MM.1S (cell line): Measurements from ENCODE around the gene ZGPAT.
A peak's percentile ranks its signal among the peaks of the same experiment; 100 is the strongest.
"Not testable (repeated sequence)": the region's sequence is repeated elsewhere in the genome, so short reads cannot be mapped to it uniquely, and the experiment has no call there.

Experiments
- DNase-seq: peaks from one replicate; pipeline ENCODE4 v3.0.0-alpha.2; 2015
- H2AFZ ChIP-seq: fragments of 300-600 bp; sonication (generic); 2 replicates; pipeline ENCODE4 v1.6.0; 2016; ENCODE audit warnings: antibody characterized with exemption, low read length
- H3F3A ChIP-seq: fragments of 300-600 bp; sonication (generic); 2 replicates; pipeline ENCODE4 v1.6.1; 2016; ENCODE audit warnings: mild to moderate bottlenecking, antibody characterized with exemption, low read length, moderate library complexity, mixed read lengths; ENCODE audit not compliant: insufficient read depth
- H3K27ac ChIP-seq: fragments of 300-600 bp; sonication (generic); 2 replicates; pipeline ENCODE4 v1.5.1; 2016; ENCODE audit warnings: mild to moderate bottlenecking, low read length
- H3K27me3 ChIP-seq: fragments of 300-600 bp; sonication (generic); replicated peaks from 2 replicates; pipeline ENCODE4 v1.6.0; 2016; ENCODE audit warnings: low read length; ENCODE audit not compliant: insufficient read depth
- H3K36me3 ChIP-seq: fragments of 300-600 bp; sonication (generic); replicated peaks from 2 replicates; pipeline ENCODE4 v1.6.1; 2016; ENCODE audit warnings: mild to moderate bottlenecking, low read length, mixed read lengths; ENCODE audit not compliant: insufficient read depth
- H3K4me1 ChIP-seq: fragments of 300-600 bp; sonication (generic); 2 replicates; pipeline ENCODE4 v1.6.1; 2016; ENCODE audit warnings: low read length, mixed read lengths
- H3K4me2 ChIP-seq: fragments of 300-600 bp; sonication (generic); 2 replicates; pipeline ENCODE4 v1.6.0; 2016; ENCODE audit warnings: low read depth, low read length
- H3K4me3 ChIP-seq: fragments of 300-600 bp; sonication (generic); 2 replicates; pipeline ENCODE4 v1.5.1; 2016; ENCODE audit warnings: low read length, mixed read lengths
- H3K79me2 ChIP-seq: fragments of 300-600 bp; sonication (generic); 2 replicates; pipeline ENCODE4 v1.6.1; 2016; ENCODE audit warnings: mixed run types, low read length, mixed read lengths
- H3K9ac ChIP-seq: fragments of 300-600 bp; sonication (generic); 2 replicates; pipeline ENCODE4 v1.6.1; 2016; ENCODE audit warnings: low read length, mixed read lengths
- H3K9me2 ChIP-seq: fragments of 300-600 bp; sonication (generic); replicated peaks from 2 replicates; pipeline ENCODE4 v1.6.1; 2016; ENCODE audit warnings: mild to moderate bottlenecking, low read length, mixed read lengths; ENCODE audit not compliant: insufficient read depth
- H3K9me3 ChIP-seq: fragments of 300-600 bp; sonication (generic); replicated peaks from 2 replicates; pipeline ENCODE4 v1.6.1; 2016; ENCODE audit warnings: mild to moderate bottlenecking, low read length, mixed read lengths; ENCODE audit not compliant: insufficient read depth
- H4K20me1 ChIP-seq: fragments of 300-600 bp; sonication (generic); 2 replicates; pipeline ENCODE4 v1.6.1; 2016; ENCODE audit warnings: mild to moderate bottlenecking, low read length, moderate library complexity, mixed read lengths; ENCODE audit not compliant: insufficient read depth
- EZH2 ChIP-seq: fragments of 300-600 bp; sonication (generic); optimal IDR thresholded peaks from 2 replicates; pipeline ENCODE3; 2017; ENCODE audit warnings: low read depth, mild to moderate bottlenecking, antibody characterized with exemption, low read length, mixed read lengths
- EZH2phosphoT487 ChIP-seq: fragments of 300-600 bp; sonication (generic); IDR thresholded peaks from 2 replicates; pipeline ENCODE4 v1.6.1; 2018; ENCODE audit warnings: antibody characterized with exemption, low read length
- TF ChIP-seq, protein P1 (sequence below): fragments of 300-600 bp; sonication (generic); IDR thresholded peaks from 2 replicates; pipeline ENCODE4 v1.5.1; 2016; ENCODE audit warnings: antibody characterized with exemption, low read length, mixed read lengths

The ZGPAT gene

DNA sequence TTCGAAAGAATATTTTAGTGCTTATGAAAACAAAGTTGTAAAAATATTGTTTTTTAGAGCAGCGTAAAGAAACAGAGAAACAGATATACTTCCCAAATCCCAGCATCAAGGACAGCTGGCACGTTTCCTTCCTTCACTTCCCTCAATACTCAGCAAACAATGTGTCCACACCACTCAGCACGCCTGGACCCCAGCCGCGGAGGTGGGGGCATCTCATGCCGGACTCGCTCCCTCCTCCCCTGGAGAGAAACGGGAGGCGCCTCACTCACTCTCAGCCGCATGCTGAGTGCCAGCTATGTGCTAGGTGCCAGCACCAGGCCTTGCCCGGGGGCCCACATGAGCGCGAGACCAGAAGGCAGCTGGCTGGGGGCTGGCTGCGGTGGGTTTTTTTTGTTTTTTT, 66.5 kb downstream of the ZGPAT start:
- no peaks in the 10 kb centered on the region; the same call in 1 of the 2 replicates for H3K4me1 ChIP-seq
- no peaks in the 10 kb centered on the region for H3K9me2 ChIP-seq
- TF ChIP-seq EZH2 (no peak), EZH2phosphoT487 (no peak)
- TF ChIP-seq, protein P1, sequence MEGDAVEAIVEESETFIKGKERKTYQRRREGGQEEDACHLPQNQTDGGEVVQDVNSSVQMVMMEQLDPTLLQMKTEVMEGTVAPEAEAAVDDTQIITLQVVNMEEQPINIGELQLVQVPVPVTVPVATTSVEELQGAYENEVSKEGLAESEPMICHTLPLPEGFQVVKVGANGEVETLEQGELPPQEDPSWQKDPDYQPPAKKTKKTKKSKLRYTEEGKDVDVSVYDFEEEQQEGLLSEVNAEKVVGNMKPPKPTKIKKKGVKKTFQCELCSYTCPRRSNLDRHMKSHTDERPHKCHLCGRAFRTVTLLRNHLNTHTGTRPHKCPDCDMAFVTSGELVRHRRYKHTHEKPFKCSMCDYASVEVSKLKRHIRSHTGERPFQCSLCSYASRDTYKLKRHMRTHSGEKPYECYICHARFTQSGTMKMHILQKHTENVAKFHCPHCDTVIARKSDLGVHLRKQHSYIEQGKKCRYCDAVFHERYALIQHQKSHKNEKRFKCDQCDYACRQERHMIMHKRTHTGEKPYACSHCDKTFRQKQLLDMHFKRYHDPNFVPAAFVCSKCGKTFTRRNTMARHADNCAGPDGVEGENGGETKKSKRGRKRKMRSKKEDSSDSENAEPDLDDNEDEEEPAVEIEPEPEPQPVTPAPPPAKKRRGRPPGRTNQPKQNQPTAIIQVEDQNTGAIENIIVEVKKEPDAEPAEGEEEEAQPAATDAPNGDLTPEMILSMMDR: no peak
- no peak overlapping the region for H3K27ac ChIP-seq
- no peaks in the 10 kb centered on the region for H4K20me1 ChIP-seq
- H3K4me2 ChIP-seq: no peak overlapping the region
- no peak overlapping the region for H3K4me3 ChIP-seq
- no peaks in the 10 kb centered on the region for H3K9me3 ChIP-seq
- H3F3A ChIP-seq: no peaks in the 10 kb centered on the region
- H3K9ac ChIP-seq: no peak overlapping the region
- no peaks in the 10 kb centered on the region for H3K79me2 ChIP-seq
- peaks cover 60% of the 10 kb centered on the region for H3K27me3 ChIP-seq
- no peak overlapping the region for H2AFZ ChIP-seq
- DNase-seq: no peak
- H3K36me3 ChIP-seq: no peaks in the 10 kb centered on the region

DNA sequence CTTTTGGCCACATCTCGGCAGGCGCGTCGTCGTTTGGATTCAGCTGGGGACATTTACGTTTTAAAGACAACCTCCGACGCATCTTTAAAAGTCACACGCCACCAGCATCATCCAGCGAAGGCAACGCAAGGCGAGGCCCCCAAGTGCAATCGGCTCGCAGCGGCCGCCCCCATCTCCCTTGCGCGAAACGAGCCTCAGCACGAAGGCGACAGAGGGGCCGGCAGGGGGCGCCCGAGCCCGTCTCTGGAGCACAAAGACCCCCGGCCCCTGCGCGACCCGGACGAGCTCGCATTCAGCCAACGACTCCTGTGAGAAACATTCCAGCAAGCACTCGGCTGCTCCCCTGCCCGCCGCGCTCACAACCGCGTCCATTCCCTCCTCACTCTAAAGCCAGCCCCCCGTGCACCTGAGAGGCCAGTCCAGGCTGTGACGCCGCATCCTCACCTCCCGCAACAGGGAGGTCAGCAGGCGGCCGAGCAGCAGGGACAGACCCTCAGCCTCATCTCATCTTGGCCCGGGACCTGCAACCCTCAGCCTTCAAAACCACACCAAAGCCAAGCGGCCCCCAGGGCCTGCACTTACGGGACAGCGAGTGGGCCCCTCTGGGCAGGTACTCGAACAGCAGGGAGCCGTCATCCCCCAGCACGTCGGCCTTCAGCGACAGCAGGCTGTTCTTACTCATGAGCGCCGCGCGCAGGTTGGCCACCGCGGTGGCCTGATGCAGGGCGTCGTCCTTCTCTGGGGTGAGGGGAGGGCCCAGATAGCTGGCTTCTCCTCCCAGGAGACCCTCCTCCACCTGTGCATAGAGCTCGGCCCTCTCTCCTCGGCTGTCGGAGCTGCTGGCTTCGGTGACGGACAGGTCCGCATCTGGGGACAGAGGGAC, 67.5 kb downstream of the ZGPAT start:
- TF ChIP-seq EZH2phosphoT487: no peak
- TF ChIP-seq, protein P1: peak; percentile 25
- Histone ChIP-seq H3K9me2 (no peaks in the 10 kb centered on the region), H3K4me3 (no peak overlapping the region), H3K9ac (no peak overlapping the region), H3K27ac (no peak overlapping the region), H2AFZ (no peak overlapping the region), H3F3A (no peaks in the 10 kb centered on the region), H3K9me3 (no peaks in the 10 kb centered on the region), H4K20me1 (no peaks in the 10 kb centered on the region), H3K79me2 (no peaks in the 10 kb centered on the region), H3K4me2 (no peak overlapping the region), H3K36me3 (no peaks in the 10 kb centered on the region), H3K27me3 (peaks cover 58% of the 10 kb centered on the region), H3K4me1 (no peaks in the 10 kb centered on the region; the same call in 1 of the 2 replicates)
- no peak for DNase-seq

DNA sequence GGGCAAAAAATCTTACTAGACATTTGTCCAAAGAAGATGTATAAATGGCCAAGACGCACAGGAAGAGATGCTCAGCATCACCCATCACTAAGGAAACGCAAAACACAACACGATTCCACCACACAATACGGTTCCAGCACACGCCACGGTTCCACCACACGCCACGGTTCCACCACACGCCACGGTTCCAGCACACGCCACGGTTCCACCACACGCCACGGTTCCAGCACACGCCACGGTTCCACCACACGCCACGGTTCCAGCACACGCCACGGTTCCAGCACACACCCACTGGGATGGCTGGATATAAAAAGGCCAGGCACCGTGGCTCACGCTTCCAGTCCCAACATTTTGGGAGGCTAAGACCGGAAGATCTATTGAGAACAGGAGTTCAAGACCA, 69.0 kb downstream of the ZGPAT start:
- H3K4me1 ChIP-seq: not testable (repeated sequence)

DNA sequence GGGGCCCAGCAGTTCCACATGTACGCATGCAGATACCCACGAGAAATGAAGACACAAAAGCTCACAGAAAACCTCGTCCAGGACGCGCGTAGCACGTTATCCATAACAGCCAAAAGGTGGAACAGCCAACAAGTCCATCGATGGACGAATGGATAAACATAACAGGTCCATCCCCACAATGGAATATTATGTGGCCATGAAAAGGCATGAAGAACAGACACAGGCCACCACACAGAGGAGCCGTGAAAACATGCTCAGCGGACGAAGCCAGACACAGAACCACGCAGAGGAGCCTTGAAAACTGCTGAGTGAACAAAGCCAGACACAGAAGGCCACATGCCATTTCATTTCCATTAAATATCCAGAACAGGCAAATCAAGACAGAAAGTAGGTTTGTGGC, 69.8 kb downstream of the ZGPAT start:
- Histone ChIP-seq H3K9ac (no peak overlapping the region), H3K79me2 (no peaks in the 10 kb centered on the region), H3K4me1 (no peaks in the 10 kb centered on the region; the same call in 1 of the 2 replicates), H3K36me3 (no peaks in the 10 kb centered on the region), H4K20me1 (no peaks in the 10 kb centered on the region), H3K27ac (no peak overlapping the region), H3K27me3 (peaks cover 46% of the 10 kb centered on the region), H3K9me3 (no peaks in the 10 kb centered on the region), H2AFZ (no peak overlapping the region), H3K9me2 (no peaks in the 10 kb centered on the region), H3K4me3 (no peak overlapping the region), H3F3A (0 out of 2 replicates have a peak, but pooled peaks cover 4% of the 10 kb centered on the region), H3K4me2 (no peak overlapping the region)
- TF ChIP-seq EZH2 (no peak), EZH2phosphoT487 (no peak)
- TF ChIP-seq, protein P1: no peak
- no peak for DNase-seq

More for the DNA sequence above, 69.0 kb downstream of the ZGPAT start:
- H3K27me3 ChIP-seq: peaks cover 43% of the 10 kb centered on the region
- not testable (repeated sequence) for H3K4me3 ChIP-seq, DNase-seq, H3K79me2 ChIP-seq, H3K9ac ChIP-seq, H3K36me3 ChIP-seq, H3K9me2 ChIP-seq, H3K4me2 ChIP-seq, H3K27ac ChIP-seq, H3K9me3 ChIP-seq, H2AFZ ChIP-seq, H4K20me1 ChIP-seq, H3F3A ChIP-seq
